Activated CD4-positive, alpha-beta T cell treated with anti-CD3 and anti-CD28 coated beads, Interleukin-10, Interleukin-2, amounts not matched to agents 100 ng/mL and 50 ng/mL, durations not matched to agents 16 hours and 8 hours (primary cell): Measurements from ENCODE around the gene PTPRU.
A peak's percentile ranks its signal among the peaks of the same experiment; 100 is the strongest.

Experiments
- DNase-seq: peaks from one replicate; pipeline ENCODE4 v3.0.0-alpha.2; 2020

PTPRU gene

DNA sequence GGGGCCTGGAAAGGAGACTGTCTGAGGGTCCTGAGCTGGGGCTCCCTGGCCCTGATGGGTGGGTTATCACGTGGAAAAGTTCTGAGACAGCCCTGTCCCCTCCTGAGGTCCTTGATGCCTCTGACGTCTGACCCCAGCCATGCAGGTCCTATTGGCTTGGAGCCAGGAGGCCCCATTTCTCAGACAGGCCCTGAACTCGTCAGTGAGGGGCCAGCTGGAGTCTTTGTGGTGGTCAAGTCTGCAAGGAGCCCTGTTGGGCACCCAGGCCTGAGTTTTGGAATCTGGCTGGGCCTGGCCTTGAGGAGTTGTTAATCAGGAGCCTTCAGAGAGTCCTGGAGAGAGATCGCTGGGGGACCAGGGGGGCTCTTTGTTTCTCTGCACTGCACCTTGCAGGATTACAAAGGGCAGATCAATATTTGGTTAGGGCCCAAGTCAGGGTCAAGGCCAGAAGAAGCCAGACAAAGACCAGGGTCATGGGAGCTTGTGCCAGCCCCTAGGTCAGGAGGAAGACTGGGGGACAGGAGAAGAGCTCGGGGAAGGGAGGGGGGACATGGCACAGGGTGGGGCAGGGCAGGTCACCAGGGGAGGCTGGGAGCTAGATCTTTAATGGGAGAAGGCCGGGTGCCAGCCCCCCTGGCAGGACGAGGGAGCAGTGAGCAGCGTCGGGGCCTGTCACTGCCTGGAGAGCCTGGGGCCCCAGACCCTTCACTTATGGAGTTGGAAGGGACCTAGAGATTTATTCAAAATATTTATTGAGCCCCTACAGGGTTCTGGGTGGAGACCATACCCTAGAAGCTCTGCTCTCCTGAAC lies 83.2 kb downstream of the PTPRU start:
- DNase-seq: no peak

GRCh38 chr1:29320156-29320940 lies 84.0 kb downstream of the PTPRU start:
- no peak for DNase-seq

GRCh38 chr1:29321176-29321575 lies 84.9 kb downstream of the PTPRU start:
- DNase-seq: no peak

DNA sequence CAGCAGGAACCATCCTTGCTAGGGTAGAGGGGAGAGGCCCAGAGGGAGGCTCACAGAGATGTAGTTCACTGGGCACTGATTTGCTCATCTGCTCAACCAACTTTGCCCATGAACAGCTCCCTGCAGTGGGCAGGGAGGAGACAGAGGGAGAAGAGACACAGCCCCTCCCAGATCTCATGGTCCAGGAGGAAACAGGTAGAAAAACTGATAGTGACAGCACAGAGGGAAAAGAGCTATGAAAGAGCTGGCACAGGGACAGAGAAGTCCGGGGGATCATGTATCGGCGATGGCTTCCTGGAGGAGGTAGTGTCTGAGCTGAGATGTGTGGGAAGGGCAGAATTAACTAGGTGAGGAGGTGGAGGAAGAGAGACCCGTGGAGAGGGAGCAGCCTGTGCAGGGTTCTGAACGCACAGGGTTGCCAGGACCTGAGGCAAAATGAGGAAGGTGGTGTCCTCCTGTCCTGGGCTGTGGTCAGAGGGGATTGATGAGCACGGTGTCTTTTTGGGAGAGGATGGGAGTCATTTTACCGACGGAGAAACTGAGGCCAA lies 85.9 kb downstream of the PTPRU start:
- DNase-seq: no peak

- DNase-seq: no peak
Observed at GRCh38 chr1:29322861-29323585, 86.7 kb downstream of the PTPRU start.

DNA sequence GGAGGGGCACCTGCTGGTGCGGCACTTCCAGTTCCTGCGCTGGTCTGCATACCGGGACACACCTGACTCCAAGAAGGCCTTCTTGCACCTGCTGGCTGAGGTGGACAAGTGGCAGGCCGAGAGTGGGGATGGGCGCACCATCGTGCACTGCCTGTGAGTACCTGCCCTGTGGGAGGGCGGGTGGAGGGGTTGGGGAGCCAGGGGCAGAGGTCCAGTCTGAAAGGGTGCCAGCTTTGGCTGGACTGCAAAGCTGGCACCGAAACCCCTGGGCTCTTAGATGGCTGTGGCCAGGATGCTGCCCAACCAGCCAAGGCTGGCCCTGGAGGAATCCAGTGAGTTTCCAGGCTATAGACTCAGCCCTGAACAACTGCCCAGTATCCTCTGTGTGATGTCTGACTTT lies 87.3 kb downstream of the PTPRU start:
- no peak for DNase-seq

- DNase-seq: no peak
Observed at GRCh38 chr1:29324202-29324601, 87.9 kb downstream of the PTPRU start.

DNA sequence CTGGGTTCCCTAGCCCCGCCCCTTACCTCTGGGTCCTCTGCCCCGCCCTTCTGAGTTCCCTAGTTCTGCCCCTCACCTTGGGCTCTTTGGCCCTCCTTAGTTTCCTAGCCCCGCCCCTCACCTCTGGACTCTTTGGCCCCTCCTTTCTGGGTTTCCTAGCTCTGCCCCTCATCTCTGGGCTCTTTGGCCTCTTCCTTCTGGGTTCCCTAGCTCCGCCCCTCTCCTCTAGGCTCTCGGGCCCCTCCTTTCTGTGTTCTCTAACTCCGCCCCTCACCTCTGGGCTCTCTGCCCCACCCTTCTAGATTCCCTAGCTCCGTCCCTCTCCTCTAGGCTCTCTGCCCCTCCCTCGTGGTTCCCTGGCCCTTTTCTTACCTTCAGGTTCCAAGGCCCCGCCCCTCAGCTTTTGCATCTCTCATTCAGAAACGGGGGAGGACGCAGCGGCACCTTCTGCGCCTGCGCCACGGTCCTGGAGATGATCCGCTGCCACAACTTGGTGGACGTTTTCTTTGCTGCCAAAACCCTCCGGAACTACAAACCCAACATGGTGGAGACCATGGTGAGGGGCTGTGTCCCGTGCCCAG lies 88.5 kb downstream of the PTPRU start:
- no peak for DNase-seq

- no peak for DNase-seq
Observed at GRCh38 chr1:29325675-29326074, 89.4 kb downstream of the PTPRU start.

DNA sequence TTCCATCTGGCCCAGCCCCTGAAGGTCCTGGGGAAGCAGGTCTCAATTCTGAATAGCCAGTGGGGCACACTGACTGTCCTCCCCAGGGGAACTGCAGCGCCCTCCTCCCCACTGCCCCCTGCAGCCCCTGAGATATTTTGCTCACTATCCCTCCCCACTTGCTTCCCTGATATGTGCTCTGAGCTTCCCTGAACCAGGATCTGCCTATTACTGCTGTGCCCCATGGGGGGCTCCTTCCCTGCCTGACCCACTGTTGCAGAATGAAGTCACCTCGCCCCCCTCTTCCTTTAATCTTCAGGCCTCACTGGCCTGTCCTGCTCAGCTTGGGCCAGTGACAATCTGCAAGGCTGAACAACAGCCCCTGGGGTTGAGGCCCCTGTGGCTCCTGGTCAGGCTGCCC lies 89.8 kb downstream of the PTPRU start:
- DNase-seq: no peak

- DNase-seq: no peak
Observed at GRCh38 chr1:29327223-29327935, 91.1 kb downstream of the PTPRU start.

DNA sequence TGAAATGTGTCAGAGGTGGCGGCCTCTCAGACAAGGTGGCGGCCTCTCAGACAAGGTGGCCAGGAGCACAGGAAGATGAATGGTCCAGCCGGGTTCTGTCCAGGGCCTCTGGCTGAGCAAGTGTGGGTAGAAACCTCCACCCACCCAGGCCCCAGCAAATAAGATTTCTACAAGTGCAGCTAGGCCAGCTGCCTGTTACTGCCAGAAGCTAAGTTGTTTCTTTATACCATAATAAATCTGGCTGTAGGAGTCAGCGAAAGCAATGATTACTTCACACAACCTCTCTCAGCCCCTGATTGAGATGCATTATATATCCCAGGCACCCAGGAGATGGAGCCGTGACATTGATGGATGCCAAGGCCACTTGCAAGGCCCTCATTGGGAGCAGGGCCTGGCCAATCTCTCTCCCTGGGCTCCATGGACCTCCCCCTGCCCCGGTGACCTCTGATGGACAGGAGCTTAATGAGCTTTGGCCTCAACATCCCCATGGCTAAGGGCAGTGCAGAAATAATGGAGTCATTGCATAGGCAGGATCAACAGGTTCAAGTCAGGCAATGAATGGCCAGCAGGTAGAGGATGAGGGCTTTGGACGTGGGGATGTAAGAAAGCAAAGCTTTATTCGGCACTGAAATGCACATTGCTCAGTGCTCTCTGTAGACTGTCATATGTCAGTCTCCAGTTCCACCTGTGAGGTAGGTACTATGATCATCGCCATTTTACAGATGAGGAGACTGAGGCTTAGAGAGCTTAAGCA lies 92.9 kb downstream of the PTPRU start:
- no peak for DNase-seq

- DNase-seq: no peak
Observed at GRCh38 chr1:29330089-29330488, 93.8 kb downstream of the PTPRU start.

GRCh38 chr1:29330856-29331255 lies 94.5 kb downstream of the PTPRU start:
- no peak for DNase-seq

- no peak for DNase-seq
Observed at GRCh38 chr1:29331309-29331708, 95.0 kb downstream of the PTPRU start.

GRCh38 chr1:29331729-29332128 lies 95.4 kb downstream of the PTPRU start:
- DNase-seq: no peak

DNA sequence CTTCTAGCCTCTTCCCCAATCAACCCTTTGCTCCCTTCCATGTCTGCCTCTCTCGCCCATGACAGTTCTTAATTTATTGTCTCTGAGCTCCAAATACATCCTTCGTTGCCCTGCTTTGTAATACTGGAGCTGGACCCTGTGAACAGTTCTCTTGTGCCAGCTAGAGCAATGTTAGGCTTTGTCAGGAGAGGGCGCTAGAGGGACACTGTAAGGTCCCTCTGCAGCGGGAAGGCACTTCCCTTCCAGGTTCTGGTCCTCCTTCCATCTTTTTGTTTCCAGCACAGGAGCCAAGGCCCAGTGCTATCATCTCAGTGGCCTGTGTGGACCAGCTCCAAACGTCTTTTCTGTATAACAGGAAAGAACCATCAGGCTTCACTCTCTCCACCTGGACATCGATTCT lies 95.9 kb downstream of the PTPRU start:
- DNase-seq: peak; percentile 38

GRCh38 chr1:29333008-29333407 lies 96.7 kb downstream of the PTPRU start:
- no peak for DNase-seq

GRCh38 chr1:29335573-29335972 lies 99.3 kb downstream of the PTPRU start:
- no peak for DNase-seq

- DNase-seq: no peak
Observed at GRCh38 chr1:29338908-29339575, 102.7 kb downstream of the PTPRU start.

- DNase-seq: no peak
Observed at GRCh38 chr1:29341936-29342335, 105.6 kb downstream of the PTPRU start.
